ENCODE results near the gene TTYH3. TPM values are rescaled to one million over a fixed set of nuclear protein-coding genes. Genes with fewer than 3 reads are reported as not detected.

TTYH3 gene
- total RNA-seq, 1 experiment from 2014 or later, result 178 TPM

DNA sequence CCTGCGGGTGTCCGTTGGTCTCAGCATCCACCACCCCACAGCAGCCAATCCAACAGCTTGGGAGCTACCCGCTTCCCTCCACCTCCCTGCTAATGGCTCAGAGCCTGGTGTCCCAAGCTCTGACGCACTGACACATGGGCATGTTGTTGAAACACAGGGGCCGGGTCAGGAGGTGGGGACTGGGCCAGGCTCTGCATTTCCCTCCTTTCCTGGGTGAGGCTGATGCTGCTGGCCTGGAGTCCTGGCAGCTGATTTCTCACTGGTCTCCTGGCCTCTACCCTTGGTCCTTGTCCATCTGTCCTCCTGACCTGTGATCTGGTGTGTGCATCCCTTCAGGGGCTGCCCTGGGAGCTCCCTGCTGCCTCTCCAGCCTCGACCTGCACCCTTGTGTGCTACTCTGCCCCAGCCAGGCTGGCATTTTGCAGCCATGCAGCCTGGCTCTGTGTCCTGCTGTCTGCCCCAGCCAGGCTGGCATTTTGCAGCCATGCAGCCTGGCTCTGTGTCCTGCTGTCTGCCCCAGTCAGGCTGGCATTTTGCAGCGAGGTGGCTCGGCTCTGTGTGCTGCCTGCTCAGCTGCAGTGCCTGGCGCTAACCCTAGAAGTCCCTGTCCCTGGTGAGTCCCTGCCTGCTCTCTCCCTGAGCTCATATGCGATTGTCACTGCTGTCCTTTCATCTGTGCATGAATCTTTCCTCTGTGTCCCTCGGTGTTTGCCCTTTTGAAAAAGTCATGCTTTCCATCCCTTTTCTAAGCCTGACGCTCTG lies 70.2 kb downstream of the TTYH3 start:
- DNase-seq (ENCODE audit: low spot score) (no peak), ATAC-seq (no peak)
- H3K36me3 Mint-ChIP-seq, result no peaks in the 10 kb centered on the region
- ChIA-PET CTCF (interaction anchor here (0.8 to 4.9 kb wide), 11 partner anchors 8 to 250 kb away, joined by 3 to 44 read pairs (median 4); no protein-coding TSS in a partner anchor), POLR2A (interaction anchor here (0.5 kb wide), 1 partner anchor 86 kb away, joined by 3 read pairs; no protein-coding TSS in a partner anchor)
- no peaks in the 10 kb centered on the region for H3K9me3 Mint-ChIP-seq
- no peak for TF ChIP-seq ZBTB21 (CRISPR knock-in tag; IDR thresholded peaks at IDR 0.05; ENCODE audit: borderline replicate concordance)
- TF ChIP-seq ELF4 (CRISPR knock-in tag; IDR thresholded peaks at IDR 0.05; ENCODE audit: low read depth), result no peak
- TF ChIP-seq ZNF396 (CRISPR knock-in tag; IDR thresholded peaks at IDR 0.05; ENCODE audit: borderline replicate concordance), result no peak
- TF ChIP-seq, protein P1, sequence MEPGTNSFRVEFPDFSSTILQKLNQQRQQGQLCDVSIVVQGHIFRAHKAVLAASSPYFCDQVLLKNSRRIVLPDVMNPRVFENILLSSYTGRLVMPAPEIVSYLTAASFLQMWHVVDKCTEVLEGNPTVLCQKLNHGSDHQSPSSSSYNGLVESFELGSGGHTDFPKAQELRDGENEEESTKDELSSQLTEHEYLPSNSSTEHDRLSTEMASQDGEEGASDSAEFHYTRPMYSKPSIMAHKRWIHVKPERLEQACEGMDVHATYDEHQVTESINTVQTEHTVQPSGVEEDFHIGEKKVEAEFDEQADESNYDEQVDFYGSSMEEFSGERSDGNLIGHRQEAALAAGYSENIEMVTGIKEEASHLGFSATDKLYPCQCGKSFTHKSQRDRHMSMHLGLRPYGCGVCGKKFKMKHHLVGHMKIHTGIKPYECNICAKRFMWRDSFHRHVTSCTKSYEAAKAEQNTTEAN (CRISPR knock-in tag; IDR thresholded peaks at IDR 0.05), result no peak
- no peak for TF ChIP-seq ZNF317 (CRISPR knock-in tag; IDR thresholded peaks at IDR 0.05; ENCODE audit: borderline replicate concordance, low read depth)
- 0 out of 2 replicates have a peak, but pooled peaks cover 3% of the 10 kb centered on the region for H3K4me1 Mint-ChIP-seq
- no peaks in the 10 kb centered on the region for H3K27me3 Mint-ChIP-seq (ENCODE audit: low read depth)
- no peak overlapping the region for H3K4me3 Mint-ChIP-seq
- H3K27ac Mint-ChIP-seq, result peak overlapping the region; percentile 34

DNA sequence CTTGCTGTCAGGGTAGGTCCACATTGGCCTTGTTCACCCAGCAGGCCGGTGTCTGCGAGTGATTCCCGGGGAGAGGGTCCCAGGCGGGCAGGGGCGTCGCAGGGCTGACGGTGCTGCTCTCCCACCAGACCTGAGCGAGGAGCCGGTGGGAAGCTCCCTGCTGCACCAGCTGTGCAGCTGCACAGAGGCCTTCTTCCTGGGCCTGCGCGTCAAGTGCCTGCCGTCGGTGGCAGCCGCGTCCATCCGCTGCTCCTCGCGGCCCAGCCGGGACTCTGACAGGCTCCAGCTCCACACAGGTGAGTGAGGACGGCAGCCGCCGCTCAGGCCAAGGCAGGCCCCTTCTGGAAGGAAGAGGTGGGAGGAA lies 70.8 kb downstream of the TTYH3 start:
- Mint-ChIP-seq H3K4me1 (peaks cover 6% of the 10 kb centered on the region; the same call in 1 of the 2 replicates), H3K9me3 (no peaks in the 10 kb centered on the region), H3K27ac (peak overlapping the region; percentile 34), H3K4me3 (no peak overlapping the region), H3K36me3 (no peaks in the 10 kb centered on the region), H3K27me3 (ENCODE audit: low read depth) (no peaks in the 10 kb centered on the region)
- DNase-seq (ENCODE audit: low spot score), result no peak
- ATAC-seq, result no peak
- ChIA-PET POLR2A (no interaction called here), CTCF (interaction anchor here (0.8 to 2.5 kb wide), 9 partner anchors 11 to 251 kb away, joined by 3 to 11 read pairs (median 3); no protein-coding TSS in a partner anchor)
- TF ChIP-seq, protein P2, sequence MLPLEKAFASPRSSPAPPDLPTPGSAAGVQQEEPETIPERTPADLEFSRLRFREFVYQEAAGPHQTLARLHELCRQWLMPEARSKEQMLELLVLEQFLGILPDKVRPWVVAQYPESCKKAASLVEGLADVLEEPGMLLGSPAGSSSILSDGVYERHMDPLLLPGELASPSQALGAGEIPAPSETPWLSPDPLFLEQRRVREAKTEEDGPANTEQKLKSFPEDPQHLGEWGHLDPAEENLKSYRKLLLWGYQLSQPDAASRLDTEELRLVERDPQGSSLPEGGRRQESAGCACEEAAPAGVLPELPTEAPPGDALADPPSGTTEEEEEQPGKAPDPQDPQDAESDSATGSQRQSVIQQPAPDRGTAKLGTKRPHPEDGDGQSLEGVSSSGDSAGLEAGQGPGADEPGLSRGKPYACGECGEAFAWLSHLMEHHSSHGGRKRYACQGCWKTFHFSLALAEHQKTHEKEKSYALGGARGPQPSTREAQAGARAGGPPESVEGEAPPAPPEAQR (CRISPR knock-in tag; IDR thresholded peaks at IDR 0.05), result no peak
- TF ChIP-seq, protein P3, sequence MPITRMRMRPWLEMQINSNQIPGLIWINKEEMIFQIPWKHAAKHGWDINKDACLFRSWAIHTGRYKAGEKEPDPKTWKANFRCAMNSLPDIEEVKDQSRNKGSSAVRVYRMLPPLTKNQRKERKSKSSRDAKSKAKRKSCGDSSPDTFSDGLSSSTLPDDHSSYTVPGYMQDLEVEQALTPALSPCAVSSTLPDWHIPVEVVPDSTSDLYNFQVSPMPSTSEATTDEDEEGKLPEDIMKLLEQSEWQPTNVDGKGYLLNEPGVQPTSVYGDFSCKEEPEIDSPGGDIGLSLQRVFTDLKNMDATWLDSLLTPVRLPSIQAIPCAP (CRISPR knock-in tag; IDR thresholded peaks at IDR 0.05), result no peak
- TF ChIP-seq FOXJ3 (CRISPR knock-in tag; IDR thresholded peaks at IDR 0.05; ENCODE audit: borderline replicate concordance), result no peak
- TF ChIP-seq ZNF232 (CRISPR knock-in tag; IDR thresholded peaks at IDR 0.05), result no peak
- no peak for TF ChIP-seq FOXK1 (CRISPR knock-in tag; IDR thresholded peaks at IDR 0.05)

DNA sequence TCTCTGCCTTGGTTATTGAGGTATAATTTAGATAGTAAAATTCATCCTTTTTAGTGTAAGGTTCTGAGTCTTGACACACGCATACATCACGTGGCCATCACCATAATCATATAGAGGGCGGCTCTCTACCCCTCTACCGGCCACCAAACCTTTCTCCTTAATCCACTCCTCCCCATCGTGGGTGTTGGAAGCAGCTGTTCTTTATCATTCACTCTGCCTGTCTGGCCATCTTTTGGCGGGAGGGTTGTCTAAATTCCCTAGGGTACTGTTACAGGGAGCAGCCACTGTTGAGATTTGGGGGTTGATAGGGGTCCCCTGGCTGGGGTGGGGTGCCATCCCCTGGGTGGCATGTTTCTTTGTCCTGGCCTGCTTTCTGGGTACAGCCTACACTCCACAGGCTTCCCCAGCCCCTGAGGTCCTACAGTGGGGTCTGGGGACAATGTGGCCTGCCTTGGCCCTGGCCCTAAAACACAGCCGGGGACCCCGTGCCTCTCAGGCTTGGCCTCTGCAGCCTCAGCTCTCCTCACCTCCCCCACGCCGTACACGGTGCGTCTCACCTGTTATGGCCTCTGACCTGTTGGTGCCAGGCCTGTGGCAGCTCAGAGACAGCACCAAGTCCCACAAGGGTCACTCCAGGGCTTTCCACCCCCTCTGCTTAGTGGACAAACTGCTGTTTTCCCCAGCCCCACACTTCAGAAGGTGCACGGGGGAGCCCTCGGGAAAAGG lies 73.7 kb downstream of the TTYH3 start:
- Mint-ChIP-seq H3K4me3 (no peak overlapping the region), H3K9me3 (no peaks in the 10 kb centered on the region), H3K36me3 (no peaks in the 10 kb centered on the region), H3K27me3 (ENCODE audit: low read depth) (no peaks in the 10 kb centered on the region), H3K27ac (no peak overlapping the region), H3K4me1 (peaks cover 6% of the 10 kb centered on the region; the same call in 1 of the 2 replicates)
- ATAC-seq (no peak), DNase-seq (ENCODE audit: low spot score) (no peak)
- ChIA-PET CTCF (interaction anchor here (1.4 to 8.9 kb wide), 3 partner anchors 16 to 35 kb away, joined by 4 to 102 read pairs (median 79); partner anchors contain the start of gene AMZ1), POLR2A (no interaction called here)
- TF ChIP-seq, protein P1 (CRISPR knock-in tag; IDR thresholded peaks at IDR 0.05), result no peak
- TF ChIP-seq RORB (CRISPR knock-in tag; IDR thresholded peaks at IDR 0.05) (no peak), JUN (CRISPR knock-in tag; IDR thresholded peaks at IDR 0.05) (no peak), ESRRA (CRISPR knock-in tag; IDR thresholded peaks at IDR 0.05; ENCODE audit: borderline replicate concordance) (no peak), ZNF219 (CRISPR knock-in tag; IDR thresholded peaks at IDR 0.05; ENCODE audit: borderline replicate concordance) (no peak), FOXJ3 (CRISPR knock-in tag; IDR thresholded peaks at IDR 0.05; ENCODE audit: borderline replicate concordance) (no peak), CREM (CRISPR knock-in tag; IDR thresholded peaks at IDR 0.05) (no peak), ZNF423 (CRISPR knock-in tag; IDR thresholded peaks at IDR 0.05) (no peak)
- TF ChIP-seq, protein P4, sequence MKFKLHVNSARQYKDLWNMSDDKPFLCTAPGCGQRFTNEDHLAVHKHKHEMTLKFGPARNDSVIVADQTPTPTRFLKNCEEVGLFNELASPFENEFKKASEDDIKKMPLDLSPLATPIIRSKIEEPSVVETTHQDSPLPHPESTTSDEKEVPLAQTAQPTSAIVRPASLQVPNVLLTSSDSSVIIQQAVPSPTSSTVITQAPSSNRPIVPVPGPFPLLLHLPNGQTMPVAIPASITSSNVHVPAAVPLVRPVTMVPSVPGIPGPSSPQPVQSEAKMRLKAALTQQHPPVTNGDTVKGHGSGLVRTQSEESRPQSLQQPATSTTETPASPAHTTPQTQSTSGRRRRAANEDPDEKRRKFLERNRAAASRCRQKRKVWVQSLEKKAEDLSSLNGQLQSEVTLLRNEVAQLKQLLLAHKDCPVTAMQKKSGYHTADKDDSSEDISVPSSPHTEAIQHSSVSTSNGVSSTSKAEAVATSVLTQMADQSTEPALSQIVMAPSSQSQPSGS (CRISPR knock-in tag; IDR thresholded peaks at IDR 0.05; ENCODE audit: borderline replicate concordance, low read depth), result no peak
- TF ChIP-seq, protein P5, sequence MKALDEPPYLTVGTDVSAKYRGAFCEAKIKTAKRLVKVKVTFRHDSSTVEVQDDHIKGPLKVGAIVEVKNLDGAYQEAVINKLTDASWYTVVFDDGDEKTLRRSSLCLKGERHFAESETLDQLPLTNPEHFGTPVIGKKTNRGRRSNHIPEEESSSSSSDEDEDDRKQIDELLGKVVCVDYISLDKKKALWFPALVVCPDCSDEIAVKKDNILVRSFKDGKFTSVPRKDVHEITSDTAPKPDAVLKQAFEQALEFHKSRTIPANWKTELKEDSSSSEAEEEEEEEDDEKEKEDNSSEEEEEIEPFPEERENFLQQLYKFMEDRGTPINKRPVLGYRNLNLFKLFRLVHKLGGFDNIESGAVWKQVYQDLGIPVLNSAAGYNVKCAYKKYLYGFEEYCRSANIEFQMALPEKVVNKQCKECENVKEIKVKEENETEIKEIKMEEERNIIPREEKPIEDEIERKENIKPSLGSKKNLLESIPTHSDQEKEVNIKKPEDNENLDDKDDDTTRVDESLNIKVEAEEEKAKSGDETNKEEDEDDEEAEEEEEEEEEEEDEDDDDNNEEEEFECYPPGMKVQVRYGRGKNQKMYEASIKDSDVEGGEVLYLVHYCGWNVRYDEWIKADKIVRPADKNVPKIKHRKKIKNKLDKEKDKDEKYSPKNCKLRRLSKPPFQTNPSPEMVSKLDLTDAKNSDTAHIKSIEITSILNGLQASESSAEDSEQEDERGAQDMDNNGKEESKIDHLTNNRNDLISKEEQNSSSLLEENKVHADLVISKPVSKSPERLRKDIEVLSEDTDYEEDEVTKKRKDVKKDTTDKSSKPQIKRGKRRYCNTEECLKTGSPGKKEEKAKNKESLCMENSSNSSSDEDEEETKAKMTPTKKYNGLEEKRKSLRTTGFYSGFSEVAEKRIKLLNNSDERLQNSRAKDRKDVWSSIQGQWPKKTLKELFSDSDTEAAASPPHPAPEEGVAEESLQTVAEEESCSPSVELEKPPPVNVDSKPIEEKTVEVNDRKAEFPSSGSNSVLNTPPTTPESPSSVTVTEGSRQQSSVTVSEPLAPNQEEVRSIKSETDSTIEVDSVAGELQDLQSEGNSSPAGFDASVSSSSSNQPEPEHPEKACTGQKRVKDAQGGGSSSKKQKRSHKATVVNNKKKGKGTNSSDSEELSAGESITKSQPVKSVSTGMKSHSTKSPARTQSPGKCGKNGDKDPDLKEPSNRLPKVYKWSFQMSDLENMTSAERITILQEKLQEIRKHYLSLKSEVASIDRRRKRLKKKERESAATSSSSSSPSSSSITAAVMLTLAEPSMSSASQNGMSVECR (CRISPR knock-in tag; IDR thresholded peaks at IDR 0.05; ENCODE audit: borderline replicate concordance), result no peak
